ENCODE results near the gene STKLD1.
"Not testable (repeated sequence)": the region's sequence is repeated elsewhere in the genome, so short reads cannot be mapped to it uniquely, and the experiment has no call there.

The STKLD1 gene

GRCh38 chr9:133385452-133385851 is 9.3 kb downstream of the STKLD1 start:
- TF ChIP-seq, protein P1, sequence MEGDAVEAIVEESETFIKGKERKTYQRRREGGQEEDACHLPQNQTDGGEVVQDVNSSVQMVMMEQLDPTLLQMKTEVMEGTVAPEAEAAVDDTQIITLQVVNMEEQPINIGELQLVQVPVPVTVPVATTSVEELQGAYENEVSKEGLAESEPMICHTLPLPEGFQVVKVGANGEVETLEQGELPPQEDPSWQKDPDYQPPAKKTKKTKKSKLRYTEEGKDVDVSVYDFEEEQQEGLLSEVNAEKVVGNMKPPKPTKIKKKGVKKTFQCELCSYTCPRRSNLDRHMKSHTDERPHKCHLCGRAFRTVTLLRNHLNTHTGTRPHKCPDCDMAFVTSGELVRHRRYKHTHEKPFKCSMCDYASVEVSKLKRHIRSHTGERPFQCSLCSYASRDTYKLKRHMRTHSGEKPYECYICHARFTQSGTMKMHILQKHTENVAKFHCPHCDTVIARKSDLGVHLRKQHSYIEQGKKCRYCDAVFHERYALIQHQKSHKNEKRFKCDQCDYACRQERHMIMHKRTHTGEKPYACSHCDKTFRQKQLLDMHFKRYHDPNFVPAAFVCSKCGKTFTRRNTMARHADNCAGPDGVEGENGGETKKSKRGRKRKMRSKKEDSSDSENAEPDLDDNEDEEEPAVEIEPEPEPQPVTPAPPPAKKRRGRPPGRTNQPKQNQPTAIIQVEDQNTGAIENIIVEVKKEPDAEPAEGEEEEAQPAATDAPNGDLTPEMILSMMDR (IDR thresholded peaks at IDR 0.05; ENCODE audit: insufficient read depth, low read depth, low read length, missing control alignments), result no peak
- no peak for DNase-seq (ENCODE audit: low read depth)
- H3K4me3 ChIP-seq (ENCODE audit: low read depth, low read length), result no peak overlapping the region

GRCh38 chr9:133386338-133386737 is 10.2 kb downstream of the STKLD1 start:
- no peak overlapping the region for H3K4me3 ChIP-seq (ENCODE audit: low read depth, low read length)
- DNase-seq (ENCODE audit: low read depth), result no peak
- TF ChIP-seq, protein P1 (IDR thresholded peaks at IDR 0.05; ENCODE audit: insufficient read depth, low read depth, low read length, missing control alignments), result no peak

DNA sequence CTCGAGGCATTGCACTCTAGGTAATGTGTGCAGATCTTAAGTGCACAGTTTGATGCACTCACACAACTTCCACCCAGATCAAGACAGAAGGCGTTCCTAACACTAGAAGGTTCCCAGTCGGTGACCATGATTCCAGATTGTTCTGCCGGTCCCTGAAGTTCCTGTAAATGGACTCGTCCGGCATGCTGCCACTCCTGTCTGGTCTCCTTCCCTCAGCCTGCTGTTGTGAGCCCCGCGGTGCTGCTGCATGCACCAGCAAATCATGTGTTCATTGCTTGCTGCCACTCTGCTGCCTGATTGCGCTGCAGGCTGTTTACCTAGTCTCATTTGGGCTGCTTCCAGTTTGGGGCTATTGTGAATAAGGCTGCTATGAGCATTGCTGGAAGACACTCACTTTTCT is 11.5 kb downstream of the STKLD1 start:
- DNase-seq (ENCODE audit: low read depth), result no peak
- TF ChIP-seq, protein P1 (IDR thresholded peaks at IDR 0.05; ENCODE audit: insufficient read depth, low read depth, low read length, missing control alignments), result no peak
- no peak overlapping the region for H3K4me3 ChIP-seq (ENCODE audit: low read depth, low read length)

DNA sequence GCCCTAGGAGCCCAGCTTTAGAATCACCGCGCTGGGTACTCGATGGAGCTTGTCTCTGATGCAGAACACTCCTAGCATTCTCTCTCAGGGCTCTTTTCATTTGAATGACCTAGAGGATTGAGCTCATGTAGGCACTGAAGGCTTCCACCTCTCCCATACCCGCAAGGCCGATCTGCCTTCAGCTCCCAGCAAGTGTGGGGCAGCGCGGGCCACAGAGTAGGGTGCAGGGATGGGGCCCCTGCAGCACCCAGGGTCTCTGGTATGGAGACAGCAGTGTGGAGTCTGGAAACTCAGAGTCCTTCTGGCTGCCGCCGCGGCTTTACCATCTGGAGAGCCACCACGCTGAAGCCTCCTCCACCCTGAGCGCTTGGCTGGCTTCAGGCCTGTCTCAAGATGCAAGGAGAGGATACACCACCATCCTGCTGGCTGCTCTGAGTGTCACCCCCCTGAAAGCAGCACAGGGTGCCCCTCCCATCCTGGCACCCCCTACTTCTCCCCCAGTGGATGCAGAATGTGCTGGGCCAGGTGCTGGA is 12.9 kb downstream of the STKLD1 start:
- no peak overlapping the region for H3K4me3 ChIP-seq (ENCODE audit: low read depth, low read length)
- TF ChIP-seq, protein P1 (IDR thresholded peaks at IDR 0.05; ENCODE audit: insufficient read depth, low read depth, low read length, missing control alignments), result no peak
- DNase-seq (ENCODE audit: low read depth), result no peak

DNA sequence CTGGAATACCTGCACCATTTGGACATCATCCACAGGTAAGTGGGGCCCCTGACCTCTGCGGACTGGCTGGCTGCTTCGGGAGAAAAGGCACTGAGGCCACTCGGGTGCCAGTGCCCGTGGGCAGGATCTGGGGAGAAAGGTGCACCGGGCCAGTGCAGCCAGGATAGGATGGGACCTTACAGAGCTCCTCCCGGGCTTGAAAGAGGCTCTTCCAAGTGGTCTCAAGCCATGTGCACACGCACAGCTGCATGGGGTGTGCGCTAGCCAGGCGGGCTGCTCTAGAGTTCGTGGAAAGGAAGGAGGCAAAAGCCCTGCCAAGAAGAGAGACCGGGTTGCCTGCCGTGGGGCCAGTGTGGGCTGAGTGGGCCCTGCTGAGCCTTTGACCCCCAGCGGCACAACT is 13.4 kb downstream of the STKLD1 start:
- DNase-seq (ENCODE audit: low read depth), result no peak
- TF ChIP-seq, protein P1 (IDR thresholded peaks at IDR 0.05; ENCODE audit: insufficient read depth, low read depth, low read length, missing control alignments), result no peak
- H3K4me3 ChIP-seq (ENCODE audit: low read depth, low read length), result no peak overlapping the region

DNA sequence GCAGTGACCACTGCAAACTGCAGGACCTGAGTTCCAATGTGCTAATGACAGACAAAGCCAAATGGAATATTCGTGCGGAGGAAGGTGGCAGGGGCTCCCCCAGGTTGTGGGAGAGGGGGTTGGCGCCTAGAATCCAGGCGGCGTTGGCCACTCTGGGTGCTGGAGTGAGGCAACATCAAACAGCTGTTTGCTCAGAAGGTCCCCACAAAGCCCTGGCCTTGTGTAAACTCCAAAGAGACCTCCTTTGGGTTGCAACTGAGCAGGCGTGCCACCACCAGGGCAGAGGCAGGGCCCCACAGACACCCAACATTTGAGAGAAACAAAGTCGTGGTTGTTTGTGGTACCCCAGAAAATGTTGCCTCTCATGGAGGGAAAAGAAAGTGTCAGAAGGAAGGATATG is 14.5 kb downstream of the STKLD1 start:
- H3K4me3 ChIP-seq (ENCODE audit: low read depth, low read length), result no peak overlapping the region
- TF ChIP-seq, protein P1 (IDR thresholded peaks at IDR 0.05; ENCODE audit: insufficient read depth, low read depth, low read length, missing control alignments), result no peak
- DNase-seq (ENCODE audit: low read depth), result no peak

- not testable (repeated sequence) for H3K4me3 ChIP-seq (ENCODE audit: low read depth, low read length); DNase-seq (ENCODE audit: low read depth)
These were observed 15.3 kb downstream of the STKLD1 start for GRCh38 chr9:133391449-133391848.

DNA sequence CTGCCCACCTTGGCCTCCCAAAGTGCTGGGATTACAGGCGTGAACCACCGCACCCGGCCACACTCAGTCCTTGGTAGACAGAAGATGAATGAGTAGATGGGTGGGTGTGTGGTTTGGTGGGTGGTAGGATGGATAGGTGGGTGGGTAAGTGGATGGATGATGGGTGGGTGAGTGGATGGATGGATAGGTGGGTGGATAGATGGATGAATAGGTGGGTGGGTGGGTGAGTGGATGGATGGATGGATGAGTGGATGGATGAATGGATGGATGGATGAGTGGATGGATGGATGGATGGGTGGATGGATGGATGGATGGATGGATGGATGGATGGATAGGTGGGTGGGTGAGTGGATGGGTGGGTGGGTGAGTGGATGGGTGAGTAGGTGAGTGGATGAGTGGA is 16.1 kb downstream of the STKLD1 start:
- DNase-seq (ENCODE audit: low read depth); H3K4me3 ChIP-seq (ENCODE audit: low read depth, low read length): not testable (repeated sequence)
